Measurements from ENCODE around the gene MTHFD2L.

MTHFD2L gene

GRCh38 chr4:74223098-74223497 is 65.2 kb downstream of the MTHFD2L start:
- DNase-seq = no peak
- Mint-ChIP-seq H3K4me1 (ENCODE audit: low read depth) (peaks cover 4% of the 10 kb centered on the region), H3K27ac (no peak overlapping the region), H3K27me3 (no peaks in the 10 kb centered on the region), H3K9me3 (no peaks in the 10 kb centered on the region), H3K4me3 (no peak overlapping the region), H3K36me3 (ENCODE audit: low read depth) (peaks cover 5% of the 10 kb centered on the region)

GRCh38 chr4:74223801-74224200 is 65.9 kb downstream of the MTHFD2L start:
- no peak overlapping the region for H3K27ac Mint-ChIP-seq
- peaks cover 5% of the 10 kb centered on the region for H3K36me3 Mint-ChIP-seq (ENCODE audit: low read depth)
- no peak overlapping the region for H3K4me3 Mint-ChIP-seq
- H3K9me3 Mint-ChIP-seq = no peaks in the 10 kb centered on the region
- H3K27me3 Mint-ChIP-seq = no peaks in the 10 kb centered on the region
- DNase-seq = no peak
- H3K4me1 Mint-ChIP-seq (ENCODE audit: low read depth) = peaks cover 4% of the 10 kb centered on the region

GRCh38 chr4:74228691-74229640 is 71.0 kb downstream of the MTHFD2L start:
- DNase-seq = peak; percentile 76
- H3K9me3 Mint-ChIP-seq = no peaks in the 10 kb centered on the region
- H3K4me3 Mint-ChIP-seq = no peak overlapping the region
- H3K27me3 Mint-ChIP-seq = no peaks in the 10 kb centered on the region
- H3K27ac Mint-ChIP-seq = no peak overlapping the region
- H3K36me3 Mint-ChIP-seq (ENCODE audit: low read depth) = peaks cover 6% of the 10 kb centered on the region
- H3K4me1 Mint-ChIP-seq (ENCODE audit: low read depth) = peaks cover 7% of the 10 kb centered on the region

GRCh38 chr4:74230902-74231499 is 73.1 kb downstream of the MTHFD2L start:
- Mint-ChIP-seq H3K36me3 (ENCODE audit: low read depth) (peaks cover 1% of the 10 kb centered on the region), H3K4me3 (no peak overlapping the region), H3K4me1 (ENCODE audit: low read depth) (peaks cover 14% of the 10 kb centered on the region), H3K27ac (no peak overlapping the region), H3K27me3 (no peaks in the 10 kb centered on the region), H3K9me3 (no peaks in the 10 kb centered on the region)
- no peak for DNase-seq

GRCh38 chr4:74235135-74235534 is 77.2 kb downstream of the MTHFD2L start:
- Mint-ChIP-seq H3K9me3 (no peaks in the 10 kb centered on the region), H3K36me3 (ENCODE audit: low read depth) (peaks cover 5% of the 10 kb centered on the region), H3K27ac (no peak overlapping the region), H3K27me3 (no peaks in the 10 kb centered on the region), H3K4me3 (no peak overlapping the region), H3K4me1 (ENCODE audit: low read depth) (peaks cover 17% of the 10 kb centered on the region)
- DNase-seq = no peak

- H3K9me3 Mint-ChIP-seq = no peaks in the 10 kb centered on the region
- no peaks in the 10 kb centered on the region for H3K27me3 Mint-ChIP-seq
- DNase-seq = no peak
- H3K27ac Mint-ChIP-seq = no peak overlapping the region
- H3K4me1 Mint-ChIP-seq (ENCODE audit: low read depth) = peaks cover 10% of the 10 kb centered on the region
- peaks cover 6% of the 10 kb centered on the region for H3K36me3 Mint-ChIP-seq (ENCODE audit: low read depth)
- H3K4me3 Mint-ChIP-seq = no peak overlapping the region
Measured at GRCh38 chr4:74237425-74237966, 79.6 kb downstream of the MTHFD2L start.

- Mint-ChIP-seq H3K27ac (peak overlapping the region; percentile 60), H3K4me1 (ENCODE audit: low read depth) (peaks cover 6% of the 10 kb centered on the region), H3K9me3 (no peaks in the 10 kb centered on the region), H3K4me3 (no peak overlapping the region), H3K36me3 (ENCODE audit: low read depth) (peaks cover 2% of the 10 kb centered on the region), H3K27me3 (no peaks in the 10 kb centered on the region)
- DNase-seq = no peak
Measured at GRCh38 chr4:74244049-74244448, 86.1 kb downstream of the MTHFD2L start.

- peaks cover 18% of the 10 kb centered on the region for H3K9me3 Mint-ChIP-seq
- H3K27me3 Mint-ChIP-seq = no peaks in the 10 kb centered on the region
Measured at GRCh38 chr4:74252933-74253332, 95.0 kb downstream of the MTHFD2L start.

GRCh38 chr4:74254386-74254785 is 96.5 kb downstream of the MTHFD2L start:
- no peaks in the 10 kb centered on the region for H3K27me3 Mint-ChIP-seq
- no peak for DNase-seq

More at GRCh38 chr4:74252933-74253332, 95.0 kb downstream of the MTHFD2L start:
- Mint-ChIP-seq H3K27ac (no peak overlapping the region), H3K36me3 (ENCODE audit: low read depth) (peaks cover 31% of the 10 kb centered on the region), H3K4me3 (no peak overlapping the region), H3K4me1 (ENCODE audit: low read depth) (no peaks in the 10 kb centered on the region)
- DNase-seq = no peak

GRCh38 chr4:74255096-74255495 is 97.2 kb downstream of the MTHFD2L start:
- peaks cover 29% of the 10 kb centered on the region for H3K36me3 Mint-ChIP-seq (ENCODE audit: low read depth)
- H3K4me3 Mint-ChIP-seq = no peak overlapping the region
- no peaks in the 10 kb centered on the region for H3K27me3 Mint-ChIP-seq
- no peak for DNase-seq
- peaks cover 16% of the 10 kb centered on the region for H3K9me3 Mint-ChIP-seq
- no peaks in the 10 kb centered on the region for H3K4me1 Mint-ChIP-seq (ENCODE audit: low read depth)
- H3K27ac Mint-ChIP-seq = no peak overlapping the region

More at GRCh38 chr4:74254386-74254785, 96.5 kb downstream of the MTHFD2L start:
- Mint-ChIP-seq H3K4me1 (ENCODE audit: low read depth) (no peaks in the 10 kb centered on the region), H3K36me3 (ENCODE audit: low read depth) (peaks cover 31% of the 10 kb centered on the region), H3K27ac (no peak overlapping the region), H3K4me3 (no peak overlapping the region), H3K9me3 (peaks cover 18% of the 10 kb centered on the region)

GRCh38 chr4:74258963-74259362 is 101.0 kb downstream of the MTHFD2L start:
- Mint-ChIP-seq H3K4me1 (ENCODE audit: low read depth) (no peaks in the 10 kb centered on the region), H3K27ac (no peak overlapping the region), H3K4me3 (no peak overlapping the region), H3K36me3 (ENCODE audit: low read depth) (no peaks in the 10 kb centered on the region), H3K9me3 (peaks cover 3% of the 10 kb centered on the region), H3K27me3 (no peaks in the 10 kb centered on the region)
- DNase-seq = no peak

GRCh38 chr4:74260036-74260435 is 102.1 kb downstream of the MTHFD2L start:
- H3K27ac Mint-ChIP-seq = no peak overlapping the region
- H3K4me1 Mint-ChIP-seq (ENCODE audit: low read depth) = no peaks in the 10 kb centered on the region
- H3K27me3 Mint-ChIP-seq = no peaks in the 10 kb centered on the region
- no peaks in the 10 kb centered on the region for H3K36me3 Mint-ChIP-seq (ENCODE audit: low read depth)
- H3K9me3 Mint-ChIP-seq = no peaks in the 10 kb centered on the region
- no peak overlapping the region for H3K4me3 Mint-ChIP-seq
- no peak for DNase-seq

GRCh38 chr4:74262522-74262921 is 104.6 kb downstream of the MTHFD2L start:
- H3K9me3 Mint-ChIP-seq = no peaks in the 10 kb centered on the region
- no peak overlapping the region for H3K27ac Mint-ChIP-seq
- no peaks in the 10 kb centered on the region for H3K27me3 Mint-ChIP-seq
- no peaks in the 10 kb centered on the region for H3K36me3 Mint-ChIP-seq (ENCODE audit: low read depth)
- H3K4me3 Mint-ChIP-seq = no peak overlapping the region
- DNase-seq = no peak
- peaks cover under 1% of the 10 kb centered on the region for H3K4me1 Mint-ChIP-seq (ENCODE audit: low read depth)

GRCh38 chr4:74263551-74263950 is 105.6 kb downstream of the MTHFD2L start:
- DNase-seq = no peak
- Mint-ChIP-seq H3K4me1 (ENCODE audit: low read depth) (peaks cover 5% of the 10 kb centered on the region), H3K27ac (no peak overlapping the region), H3K27me3 (no peaks in the 10 kb centered on the region), H3K36me3 (ENCODE audit: low read depth) (no peaks in the 10 kb centered on the region), H3K4me3 (no peak overlapping the region), H3K9me3 (no peaks in the 10 kb centered on the region)

- Mint-ChIP-seq H3K36me3 (ENCODE audit: low read depth) (no peaks in the 10 kb centered on the region), H3K27ac (no peak overlapping the region), H3K4me1 (ENCODE audit: low read depth) (peaks cover 5% of the 10 kb centered on the region), H3K9me3 (no peaks in the 10 kb centered on the region), H3K4me3 (no peak overlapping the region), H3K27me3 (no peaks in the 10 kb centered on the region)
- DNase-seq = no peak
Measured at GRCh38 chr4:74266081-74266480, 108.2 kb downstream of the MTHFD2L start.
